HepG2 (cell line): ENCODE results near the gene HSD11B2. TPM values are rescaled to one million over a fixed set of nuclear protein-coding genes. Genes with fewer than 3 reads are reported as not detected.
A peak's percentile ranks its signal among the peaks of the same experiment; 100 is the strongest.

Experiments used
- ATAC-seq: fragments of 200-7000 bp; cut with Tn5 transposase; 3 replicates; pipeline ENCODE4 v1.9.1; 2020; ENCODE audit warnings: mild to moderate bottlenecking, moderate library complexity
- BruUV-seq: library from RNA; stranded (reverse); fragments of 400-500 nt; replicated peaks from 2 replicates; lab custom pipeline; 2021; lab: Mats Ljungman, UMichigan
- CTCF ChIA-PET: fragments of 300-600 bp; formaldehyde crosslinking; extraction: SDS; loops from one replicate; lab custom pipeline; 2021; ENCODE audit warnings: low total read pairs, inconsistent platforms, low intra/inter-chr PET ratio; lab: Yijun Ruan, JAX
- POLR2A ChIA-PET: fragments of 350-600 bp; sonication (Branson Sonifier 250); formaldehyde crosslinking; loops from one replicate; lab custom pipeline; 2020; ENCODE audit warnings: antibody characterized with exemption, inconsistent platforms; lab: Yijun Ruan, JAX
- DNase-seq: peaks from one replicate; pipeline ENCODE4 v3.0.0-alpha.2; 2015; ENCODE audit warnings: low spot score
- FAIRE-seq: peaks from 3 replicates; lab custom pipeline; 2011; peaks lifted over from hg19 to GRCh38; lab: Jason Lieb, UNC
- H2AFZ ChIP-seq: one replicate; pipeline ENCODE4 v1.6.1; 2011; ENCODE audit warnings: low read length, inconsistent platforms
- H3K27ac ChIP-seq: fragments of 300-600 bp; 3 replicates; pipeline ENCODE4 v1.8.0; 2011; ENCODE audit warnings: mixed run types, mild to moderate bottlenecking, mixed read lengths, low read length, inconsistent platforms; ENCODE audit not compliant: insufficient read depth; ENCODE audit errors: extremely low read length
- H3K27me3 ChIP-seq, 2 experiments: fragments of 200-600 bp in 1 of 2; 2 replicates in 1 of 2; 3 replicates in 1 of 2; pipeline versions ENCODE4 v1.6.0 to v1.8.0; 2011; ENCODE audit warnings: low read length in 2 of 2, mild to moderate bottlenecking in 2 of 2, moderate library complexity in 2 of 2, inconsistent platforms in 1 of 2; ENCODE audit not compliant: insufficient read depth in 2 of 2, control insufficient read depth in 1 of 2
- H3K36me3 ChIP-seq, 2 experiments: fragments of 200-600 bp in 1 of 2; replicated peaks in 1 of 2; 2 replicates in 1 of 2; 3 replicates in 1 of 2; pipeline versions ENCODE4 v1.5.1 to v1.8.0; 2011; ENCODE audit warnings: low read length in 2 of 2, inconsistent platforms in 1 of 2; ENCODE audit not compliant: insufficient read depth in 2 of 2, control insufficient read depth in 1 of 2
- H3K4me1 ChIP-seq: 2 replicates; pipeline ENCODE4 v1.5.1; 2012; ENCODE audit warnings: low read length, inconsistent platforms; ENCODE audit not compliant: insufficient read depth
- H3K4me2 ChIP-seq: 2 replicates; pipeline ENCODE4 v1.6.0; 2011; ENCODE audit warnings: low read depth, low read length, inconsistent platforms
- H3K4me3 ChIP-seq, 3 experiments: fragments of 200-600 bp in 1 of 3; sonication (generic), shearing (Covaris generic) in 1 of 3; replicated peaks in 1 of 3; 2 replicates each; pipeline ENCODE4 v1.5.1; 2011 to 2016; ENCODE audit warnings: low read length in 3 of 3, inconsistent platforms in 2 of 3, low read depth in 2 of 3, mild to moderate bottlenecking in 2 of 3, control low read depth in 1 of 3, mixed read lengths in 1 of 3; ENCODE audit not compliant: insufficient read depth in 1 of 3
- H3K79me2 ChIP-seq: one replicate; pipeline ENCODE4 v1.6.1; 2011; ENCODE audit warnings: low read length, inconsistent platforms; ENCODE audit not compliant: insufficient read depth
- H3K9ac ChIP-seq: 2 replicates; pipeline ENCODE4 v1.6.0; 2011; ENCODE audit warnings: mild to moderate bottlenecking, low read depth, low read length, inconsistent platforms; ENCODE audit not compliant: insufficient read depth
- H3K9me3 ChIP-seq: 2 replicates; pipeline ENCODE4 v1.5.1; 2012; ENCODE audit warnings: mild to moderate bottlenecking, low read length
- H4K20me1 ChIP-seq: 2 replicates; pipeline ENCODE4 v1.6.0; 2011; ENCODE audit warnings: inconsistent platforms, mild to moderate bottlenecking, low read length, moderate library complexity; ENCODE audit not compliant: insufficient read depth
- AHR ChIP-seq: IDR thresholded peaks from 2 replicates; pipeline ENCODE4 v1.6.1; 2018; ENCODE audit warnings: missing genetic modification reagents, missing compliant biosample characterization
- BCL3 ChIP-seq: sonication (generic); formaldehyde crosslinking; IDR thresholded peaks from 2 replicates; pipeline ENCODE4 v1.5.1; 2020; ENCODE audit warnings: mild to moderate bottlenecking, missing genetic modification reagents, moderate library complexity
- CCDC6 ChIP-seq: sonication (generic); formaldehyde crosslinking; IDR thresholded peaks from 2 replicates; pipeline ENCODE4 v1.8.1; 2022; ENCODE audit warnings: mild to moderate bottlenecking, missing genetic modification reagents, moderate library complexity
- CTCF ChIP-seq: sonication (generic); formaldehyde crosslinking; IDR thresholded peaks from 2 replicates; pipeline ENCODE4 v1.5.0; 2020; ENCODE audit warnings: mild to moderate bottlenecking, missing genetic modification reagents, moderate library complexity
- ERF ChIP-seq: IDR thresholded peaks from 2 replicates; pipeline ENCODE4 v1.6.1; 2018; ENCODE audit warnings: missing biosample characterization, missing genetic modification reagents
- FOXA3 ChIP-seq: IDR thresholded peaks from 2 replicates; pipeline ENCODE4 v1.6.1; 2016; ENCODE audit warnings: missing genetic modification reagents, missing compliant biosample characterization
- KDM3A ChIP-seq: IDR thresholded peaks from 2 replicates; pipeline ENCODE4 v1.6.1; 2018; ENCODE audit warnings: low read depth, missing compliant biosample characterization
- KMT2B ChIP-seq: IDR thresholded peaks from 2 replicates; pipeline ENCODE4 v1.6.1; 2016; ENCODE audit warnings: missing genetic modification reagents, missing compliant biosample characterization
- MTA1 ChIP-seq: sonication (generic); formaldehyde crosslinking; IDR thresholded peaks from 2 replicates; pipeline ENCODE4 v1.4.0; 2020; ENCODE audit warnings: missing genetic modification reagents, mild to moderate bottlenecking, borderline replicate concordance
- MYPOP ChIP-seq: sonication (generic); formaldehyde crosslinking; IDR thresholded peaks from 2 replicates; pipeline ENCODE4 v1.8.1; 2023; ENCODE audit warnings: mild to moderate bottlenecking, moderate library complexity, missing genetic modification reagents
- SIN3A ChIP-seq: IDR thresholded peaks from 2 replicates; pipeline ENCODE4 v1.6.1; 2011; ENCODE audit warnings: low read depth, mild to moderate bottlenecking, control low read depth, low read length, borderline replicate concordance
- SSRP1 ChIP-seq: IDR thresholded peaks from 2 replicates; pipeline ENCODE4 v1.6.1; 2016; ENCODE audit warnings: control low read depth
- TEAD3 ChIP-seq: optimal IDR thresholded peaks from 2 replicates; pipeline ENCODE3; 2016; ENCODE audit warnings: borderline replicate concordance
- ZNF12 ChIP-seq: sonication (generic); formaldehyde crosslinking; IDR thresholded peaks from 2 replicates; pipeline ENCODE4 v1.5.0; 2020; ENCODE audit warnings: missing genetic modification reagents
- ZNF724P ChIP-seq: sonication (generic); formaldehyde crosslinking; IDR thresholded peaks from 2 replicates; pipeline ENCODE4 v1.8.0; 2022; ENCODE audit warnings: missing genetic modification reagents, borderline replicate concordance
- WGBS: methylation state at CpG from one replicate; pipeline ENCODE4 v1.1.6; 2017; ENCODE audit warnings: low lambda C conversion rate; 5-methylcytosine and 5-hydroxymethylcytosine counted together
- in situ Hi-C: cut with HindIII; loops from 2 replicates; pipeline ENCODE4 v1.10.0; 2017; ENCODE audit warnings: low pct_unique_long_range_greater_than_20kb; ENCODE audit not compliant: extremely low pct_ligation_motif_present
- intact Hi-C: fragments of 100-400 bp; cut with micrococcal nuclease; formaldehyde crosslinking; loops from one replicate; pipeline ENCODE4 v1.10.0; 2022; ENCODE audit not compliant: unreplicated experiment
- polyA plus RNA-seq, 8 experiments: library from polyadenylated mRNA; depleted of rRNA in 3 of 8; stranded (reverse) in 7 of 8; unstranded in 1 of 8; fragments of >200 nt; fragmentation: Illumina TruSeq in 4 of 8; extraction: Trizol in 4 of 8; gene quantifications; 2 replicates each; pipeline versions ENCODE4 v1.2.1 to v1.2.3, GENCODE V29; 2011 to 2016; ENCODE audit warnings: low read depth in 4 of 8, missing spikeins in 1 of 8, mixed read lengths in 1 of 8; ENCODE audit not compliant: insufficient read depth in 1 of 8
- total RNA-seq, 5 experiments: library from RNA; depleted of rRNA; stranded (reverse); fragments of >200 nt; fragmentation: Illumina TruSeq; extraction: Trizol; gene quantifications; 2 replicates each; pipeline ENCODE4 v1.2.3, GENCODE V29; 2016; ENCODE audit warnings: low read depth in 1 of 5
- TF ChIP-seq, protein P1 (sequence below): IDR thresholded peaks from 2 replicates; pipeline ENCODE4 v1.6.1; 2016; ENCODE audit warnings: missing compliant biosample characterization, missing genetic modification reagents, borderline replicate concordance
- TF ChIP-seq, protein P2 (sequence below): fragments of 450-650 bp; IDR thresholded peaks from 2 replicates; pipeline ENCODE4 v1.6.1; 2016

Gene HSD11B2
- total and polyA plus RNA-seq, 2 of the 13 experiments (the other 11 are each of a cell fraction or from before 2014, with no cell fraction given), result 8.9 to 13.6 TPM

- H3K79me2 ChIP-seq, result no peaks in the 10 kb centered on the region
- H3K27me3 ChIP-seq, result peaks cover 0 to 34% of the 10 kb centered on the region in 2 experiments; a peak in 4 of 5 replicates
- H3K27ac ChIP-seq, result no peak overlapping the region
- CTCF ChIA-PET, result no interaction called here
- no peaks in the 10 kb centered on the region for H3K9me3 ChIP-seq
- H3K4me2 ChIP-seq, result peak overlapping the region; percentile 60
- POLR2A ChIA-PET, result no interaction called here
- intact Hi-C loops (no loop called here), in situ Hi-C loops (no loop called here)
- no peaks in the 10 kb centered on the region for H4K20me1 ChIP-seq
- H3K36me3 ChIP-seq, result no peaks in the 10 kb centered on the region
- H3K4me1 ChIP-seq, result peaks cover 44% of the 10 kb centered on the region
- FAIRE-seq (peak; percentile 63), DNase-seq (peak; percentile 96), ATAC-seq (peak; percentile 57)
- BruUV-seq, result no TSS peak
- peak overlapping the region in 1 of 3 experiments; percentile 57; a peak in 4 of 6 replicates for H3K4me3 ChIP-seq
- H2AFZ ChIP-seq, result no peak overlapping the region
- WGBS, result under 1% methylated on average over 26 of the region's 31 CpGs
- H3K9ac ChIP-seq, result peak overlapping the region; percentile 50
- TF ChIP-seq AHR (CRISPR knock-in tag) (0 out of 2 replicates have a peak, but pooled peaks have one; percentile 17), KDM3A (0 out of 2 replicates have a peak, but pooled peaks have one; percentile 32), BCL3 (CRISPR knock-in tag) (0 out of 2 replicates have a peak, but pooled peaks have one; percentile 62), FOXA3 (0 out of 2 replicates have a peak, but pooled peaks have one; percentile 13), SSRP1 (CRISPR knock-in tag) (no peak), ERF (0 out of 2 replicates have a peak, but pooled peaks have one; percentile 26), MYPOP (CRISPR knock-in tag) (no peak), TEAD3 (peak; percentile 49), ZNF724P (peak; percentile 67; the same call in 1 of the 2 replicates), CTCF (0 out of 2 replicates have a peak, but pooled peaks have one; percentile 11), SIN3A (peak; percentile 79; the same call in 1 of the 2 replicates), ZNF12 (CRISPR knock-in tag) (peak; percentile 78; the same call in 1 of the 2 replicates), CCDC6 (no peak), KMT2B (CRISPR knock-in tag) (no peak), MTA1 (CRISPR knock-in tag) (peak; percentile 49; the same call in 1 of the 2 replicates)
- TF ChIP-seq, protein P1, sequence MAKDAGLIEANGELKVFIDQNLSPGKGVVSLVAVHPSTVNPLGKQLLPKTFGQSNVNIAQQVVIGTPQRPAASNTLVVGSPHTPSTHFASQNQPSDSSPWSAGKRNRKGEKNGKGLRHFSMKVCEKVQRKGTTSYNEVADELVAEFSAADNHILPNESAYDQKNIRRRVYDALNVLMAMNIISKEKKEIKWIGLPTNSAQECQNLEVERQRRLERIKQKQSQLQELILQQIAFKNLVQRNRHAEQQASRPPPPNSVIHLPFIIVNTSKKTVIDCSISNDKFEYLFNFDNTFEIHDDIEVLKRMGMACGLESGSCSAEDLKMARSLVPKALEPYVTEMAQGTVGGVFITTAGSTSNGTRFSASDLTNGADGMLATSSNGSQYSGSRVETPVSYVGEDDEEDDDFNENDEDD, result no peak
- TF ChIP-seq, protein P2, sequence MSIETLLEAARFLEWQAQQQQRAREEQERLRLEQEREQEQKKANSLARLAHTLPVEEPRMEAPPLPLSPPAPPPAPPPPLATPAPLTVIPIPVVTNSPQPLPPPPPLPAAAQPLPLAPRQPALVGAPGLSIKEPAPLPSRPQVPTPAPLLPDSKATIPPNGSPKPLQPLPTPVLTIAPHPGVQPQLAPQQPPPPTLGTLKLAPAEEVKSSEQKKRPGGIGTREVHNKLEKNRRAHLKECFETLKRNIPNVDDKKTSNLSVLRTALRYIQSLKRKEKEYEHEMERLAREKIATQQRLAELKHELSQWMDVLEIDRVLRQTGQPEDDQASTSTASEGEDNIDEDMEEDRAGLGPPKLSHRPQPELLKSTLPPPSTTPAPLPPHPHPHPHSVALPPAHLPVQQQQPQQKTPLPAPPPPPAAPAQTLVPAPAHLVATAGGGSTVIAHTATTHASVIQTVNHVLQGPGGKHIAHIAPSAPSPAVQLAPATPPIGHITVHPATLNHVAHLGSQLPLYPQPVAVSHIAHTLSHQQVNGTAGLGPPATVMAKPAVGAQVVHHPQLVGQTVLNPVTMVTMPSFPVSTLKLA, result no peak
Measured at GRCh38 chr16:67396159-67397035, 34.5 kb upstream of the HSD11B2 start.
